ENCODE data around the gene ARL8B.

Gene ARL8B

GRCh38 chr3:5198986-5199731, 77.1 kb downstream of the ARL8B start:
- Histone ChIP-seq H3K4me2 (ENCODE audit: low read length) (no peak overlapping the region), H3K9ac (no peak overlapping the region), H3K79me2 (peaks cover 21% of the 10 kb centered on the region), H3K4me1 (peaks cover 11% of the 10 kb centered on the region), H3K9me3 (ENCODE audit: control insufficient read depth, low read length) (no peaks in the 10 kb centered on the region), H2AFZ (no peak overlapping the region), H3K27ac (no peak overlapping the region), H3K27me3 (ENCODE audit: control insufficient read depth, insufficient read depth, low read length) (no peaks in the 10 kb centered on the region), H3K4me3 (ENCODE audit: low read depth, low read length) (no peak overlapping the region), H3K36me3 (ENCODE audit: control insufficient read depth, insufficient read depth, low read length) (no peaks in the 10 kb centered on the region)
- no peak for TF ChIP-seq CTCF (IDR thresholded peaks at IDR 0.05)

GRCh38 chr3:5201536-5201935, 79.4 kb downstream of the ARL8B start:
- Histone ChIP-seq H3K4me1 (no peaks in the 10 kb centered on the region), H3K9ac (no peak overlapping the region), H3K4me3 (ENCODE audit: low read depth, low read length) (no peak overlapping the region), H3K36me3 (ENCODE audit: control insufficient read depth, insufficient read depth, low read length) (no peaks in the 10 kb centered on the region), H2AFZ (no peak overlapping the region), H3K27me3 (ENCODE audit: control insufficient read depth, insufficient read depth, low read length) (no peaks in the 10 kb centered on the region), H3K27ac (no peak overlapping the region), H3K4me2 (ENCODE audit: low read length) (no peak overlapping the region), H3K9me3 (ENCODE audit: control insufficient read depth, low read length) (no peaks in the 10 kb centered on the region), H3K79me2 (peaks cover 10% of the 10 kb centered on the region)
- TF ChIP-seq CTCF (IDR thresholded peaks at IDR 0.05): no peak

- Histone ChIP-seq H3K27me3 (ENCODE audit: control insufficient read depth, insufficient read depth, low read length) (no peaks in the 10 kb centered on the region), H3K4me3 (ENCODE audit: low read depth, low read length) (no peak overlapping the region), H3K79me2 (peaks cover 7% of the 10 kb centered on the region), H2AFZ (no peak overlapping the region), H3K4me1 (no peaks in the 10 kb centered on the region), H3K36me3 (ENCODE audit: control insufficient read depth, insufficient read depth, low read length) (no peaks in the 10 kb centered on the region), H3K9me3 (ENCODE audit: control insufficient read depth, low read length) (no peaks in the 10 kb centered on the region), H3K4me2 (ENCODE audit: low read length) (no peak overlapping the region), H3K27ac (no peak overlapping the region), H3K9ac (no peak overlapping the region)
- TF ChIP-seq CTCF (IDR thresholded peaks at IDR 0.05): no peak
Observed at GRCh38 chr3:5202222-5202621, 80.1 kb downstream of the ARL8B start.

- Histone ChIP-seq H3K4me1 (no peaks in the 10 kb centered on the region), H3K27ac (no peak overlapping the region), H3K9ac (no peak overlapping the region), H3K4me3 (ENCODE audit: low read depth, low read length) (no peak overlapping the region), H3K4me2 (ENCODE audit: low read length) (no peak overlapping the region), H3K27me3 (ENCODE audit: control insufficient read depth, insufficient read depth, low read length) (no peaks in the 10 kb centered on the region), H3K79me2 (peaks cover 4% of the 10 kb centered on the region), H3K36me3 (ENCODE audit: control insufficient read depth, insufficient read depth, low read length) (no peaks in the 10 kb centered on the region), H3K9me3 (ENCODE audit: control insufficient read depth, low read length) (no peaks in the 10 kb centered on the region), H2AFZ (no peak overlapping the region)
- TF ChIP-seq CTCF (IDR thresholded peaks at IDR 0.05): no peak
Observed at GRCh38 chr3:5205165-5205941, 83.3 kb downstream of the ARL8B start.

Data from parathyroid adenoma (tissue), 2 donors.